HG02840 (cell line): ENCODE data around the gene GATA5.
"Not testable (repeated sequence)": the region's sequence is repeated elsewhere in the genome, so short reads cannot be mapped to it uniquely, and the experiment has no call there.

ENCODE experiments used
- ATAC-seq: cut with Tn5 transposase; IDR thresholded peaks from one replicate; pipeline ENCODE4 v1.9.1; 2021; ENCODE audit warnings: mild to moderate bottlenecking, moderate library complexity, moderate number of reproducible peaks; ENCODE audit not compliant: unreplicated experiment, low FRiP score

GATA5 gene

GRCh38 chr20:62506087-62506486 is 30.3 kb upstream of the GATA5 start:
- no peak for ATAC-seq

- ATAC-seq: no peak
These were observed 29.7 kb upstream of the GATA5 start for GRCh38 chr20:62505337-62506045.

- no peak for ATAC-seq
These were observed 28.5 kb upstream of the GATA5 start for GRCh38 chr20:62504323-62504722.

- ATAC-seq: no peak
These were observed 27.8 kb upstream of the GATA5 start for GRCh38 chr20:62503401-62504178.

GRCh38 chr20:62502496-62503095 is 26.8 kb upstream of the GATA5 start:
- ATAC-seq: no peak

- no peak for ATAC-seq
These were observed 26.2 kb upstream of the GATA5 start for GRCh38 chr20:62501801-62502495.

GRCh38 chr20:62500237-62500864 is 24.6 kb upstream of the GATA5 start:
- ATAC-seq: no peak

GRCh38 chr20:62499758-62500236 is 24.0 kb upstream of the GATA5 start:
- no peak for ATAC-seq

GRCh38 chr20:62498874-62499273 is 23.1 kb upstream of the GATA5 start:
- no peak for ATAC-seq

GRCh38 chr20:62496568-62497218 is 20.9 kb upstream of the GATA5 start:
- no peak for ATAC-seq

GRCh38 chr20:62495749-62496567 is 20.2 kb upstream of the GATA5 start:
- no peak for ATAC-seq

GRCh38 chr20:62494980-62495748 is 19.4 kb upstream of the GATA5 start:
- no peak for ATAC-seq

- no peak for ATAC-seq
These were observed 18.7 kb upstream of the GATA5 start for GRCh38 chr20:62494537-62494936.

- ATAC-seq: no peak
These were observed 18.1 kb upstream of the GATA5 start for GRCh38 chr20:62493886-62494285.

GRCh38 chr20:62493253-62493885 is 17.6 kb upstream of the GATA5 start:
- no peak for ATAC-seq

GRCh38 chr20:62492711-62493110 is 16.9 kb upstream of the GATA5 start:
- ATAC-seq: no peak

GRCh38 chr20:62490783-62491182 is 15.0 kb upstream of the GATA5 start:
- not testable (repeated sequence) for ATAC-seq

GRCh38 chr20:62489932-62490263 is 14.1 kb upstream of the GATA5 start:
- ATAC-seq: no peak
